Fibroblast of mammary gland (primary cell): ENCODE results near the gene ESPN.

ENCODE experiments used
- DNase-seq: peaks from one replicate; pipeline ENCODE4 v3.0.0-alpha.2; 2010; ENCODE audit warnings: low read depth
- H3K4me3 ChIP-seq: 2 replicates; pipeline ENCODE4 v1.5.1; 2011; ENCODE audit warnings: low read depth, mild to moderate bottlenecking, low read length, moderate library complexity; ENCODE audit not compliant: control insufficient read depth
- TF ChIP-seq, protein P1 (sequence below): conservative IDR thresholded peaks from 2 replicates; pipeline ENCODE4 v1.5.1; 2011; ENCODE audit warnings: low read depth, low read length, inconsistent platforms; ENCODE audit not compliant: control insufficient read depth, insufficient read depth

ESPN gene

DNA sequence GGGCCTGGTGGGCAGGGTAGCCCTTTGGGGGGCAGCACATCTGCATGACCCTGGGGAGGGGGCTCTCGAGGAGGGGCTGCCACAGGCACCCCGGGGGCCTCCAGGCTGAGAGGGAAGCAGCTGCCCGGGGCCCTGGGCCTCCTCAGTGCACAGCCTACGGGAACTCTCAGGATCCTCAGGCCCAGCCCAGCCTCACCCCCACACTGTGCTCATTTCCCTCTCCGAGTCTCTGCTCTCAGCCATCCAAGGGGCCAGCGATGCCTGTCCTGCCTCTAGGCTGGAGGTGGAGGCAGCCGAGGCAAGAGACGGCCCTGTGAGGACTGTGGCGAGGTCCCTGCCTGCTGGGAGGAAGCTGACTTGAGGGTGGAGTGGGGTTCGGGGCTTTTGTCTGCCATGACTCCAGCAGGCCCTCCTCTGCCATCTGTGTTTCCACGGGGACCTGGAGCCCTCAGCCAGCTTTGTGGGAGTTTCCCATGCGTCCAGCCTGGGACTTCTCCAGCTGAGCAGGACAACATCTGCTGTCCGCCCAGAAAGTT lies 74.1 kb downstream of the ESPN start:
- no peak overlapping the region for H3K4me3 ChIP-seq
- DNase-seq = no peak
- TF ChIP-seq, protein P1, sequence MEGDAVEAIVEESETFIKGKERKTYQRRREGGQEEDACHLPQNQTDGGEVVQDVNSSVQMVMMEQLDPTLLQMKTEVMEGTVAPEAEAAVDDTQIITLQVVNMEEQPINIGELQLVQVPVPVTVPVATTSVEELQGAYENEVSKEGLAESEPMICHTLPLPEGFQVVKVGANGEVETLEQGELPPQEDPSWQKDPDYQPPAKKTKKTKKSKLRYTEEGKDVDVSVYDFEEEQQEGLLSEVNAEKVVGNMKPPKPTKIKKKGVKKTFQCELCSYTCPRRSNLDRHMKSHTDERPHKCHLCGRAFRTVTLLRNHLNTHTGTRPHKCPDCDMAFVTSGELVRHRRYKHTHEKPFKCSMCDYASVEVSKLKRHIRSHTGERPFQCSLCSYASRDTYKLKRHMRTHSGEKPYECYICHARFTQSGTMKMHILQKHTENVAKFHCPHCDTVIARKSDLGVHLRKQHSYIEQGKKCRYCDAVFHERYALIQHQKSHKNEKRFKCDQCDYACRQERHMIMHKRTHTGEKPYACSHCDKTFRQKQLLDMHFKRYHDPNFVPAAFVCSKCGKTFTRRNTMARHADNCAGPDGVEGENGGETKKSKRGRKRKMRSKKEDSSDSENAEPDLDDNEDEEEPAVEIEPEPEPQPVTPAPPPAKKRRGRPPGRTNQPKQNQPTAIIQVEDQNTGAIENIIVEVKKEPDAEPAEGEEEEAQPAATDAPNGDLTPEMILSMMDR = no peak

DNA sequence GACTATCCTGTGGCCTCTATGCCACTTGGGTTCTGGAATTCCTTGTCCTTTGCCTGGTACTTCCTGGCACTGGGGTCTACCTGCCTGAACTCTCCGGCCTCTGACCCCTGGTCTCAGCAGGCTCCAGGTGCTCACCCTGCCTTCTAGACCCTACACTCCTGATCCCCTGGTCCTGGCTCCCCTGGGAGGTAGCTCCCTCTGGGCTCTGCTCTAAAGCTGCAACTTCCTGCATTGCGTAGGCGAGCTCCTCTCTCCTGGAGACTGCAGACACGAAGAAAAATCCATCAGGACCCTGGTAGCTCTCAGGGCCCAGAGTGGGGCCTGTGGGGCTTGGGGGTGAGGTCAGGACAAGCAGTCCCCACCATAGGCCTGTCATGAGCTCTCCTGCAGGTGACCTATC lies 74.7 kb downstream of the ESPN start:
- no peak for DNase-seq
- no peak overlapping the region for H3K4me3 ChIP-seq
- TF ChIP-seq, protein P1 = no peak

DNA sequence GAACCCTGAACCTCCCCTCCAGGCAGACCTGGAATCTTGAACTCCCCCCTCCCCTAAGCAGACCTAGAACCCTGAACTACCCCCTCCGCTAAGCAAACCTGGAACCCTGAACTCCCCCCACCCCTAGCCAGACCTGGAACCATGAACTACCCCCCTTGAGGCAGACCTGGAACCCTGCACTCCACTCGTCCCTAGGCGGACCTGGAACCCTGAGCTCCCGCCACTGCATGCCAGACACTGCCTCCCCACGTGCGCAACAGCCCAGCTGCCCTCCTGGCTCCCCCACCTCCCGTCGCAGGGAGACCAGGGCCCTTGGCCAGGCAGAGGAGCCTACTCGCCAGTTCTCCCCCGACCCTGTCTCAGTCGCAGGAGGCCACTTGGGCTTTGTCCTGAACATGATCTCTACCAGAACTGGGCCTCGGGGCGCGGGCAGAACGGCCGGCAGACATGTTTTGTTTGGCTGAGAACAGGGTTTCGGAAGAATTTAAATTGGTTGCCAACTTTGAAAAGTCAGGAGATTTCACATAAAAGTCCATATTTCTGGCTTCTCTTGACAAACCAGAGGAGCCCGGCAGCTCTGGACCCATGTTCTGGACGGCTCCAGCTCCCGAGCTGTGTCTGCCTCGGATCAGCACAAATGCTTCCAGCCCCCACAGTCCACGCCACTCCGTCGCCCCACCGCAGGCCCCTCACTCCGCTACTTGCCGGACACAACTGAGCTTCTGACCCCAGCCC lies 76.1 kb downstream of the ESPN start:
- H3K4me3 ChIP-seq = no peak overlapping the region
- no peak for DNase-seq
- TF ChIP-seq, protein P1 = no peak

DNA sequence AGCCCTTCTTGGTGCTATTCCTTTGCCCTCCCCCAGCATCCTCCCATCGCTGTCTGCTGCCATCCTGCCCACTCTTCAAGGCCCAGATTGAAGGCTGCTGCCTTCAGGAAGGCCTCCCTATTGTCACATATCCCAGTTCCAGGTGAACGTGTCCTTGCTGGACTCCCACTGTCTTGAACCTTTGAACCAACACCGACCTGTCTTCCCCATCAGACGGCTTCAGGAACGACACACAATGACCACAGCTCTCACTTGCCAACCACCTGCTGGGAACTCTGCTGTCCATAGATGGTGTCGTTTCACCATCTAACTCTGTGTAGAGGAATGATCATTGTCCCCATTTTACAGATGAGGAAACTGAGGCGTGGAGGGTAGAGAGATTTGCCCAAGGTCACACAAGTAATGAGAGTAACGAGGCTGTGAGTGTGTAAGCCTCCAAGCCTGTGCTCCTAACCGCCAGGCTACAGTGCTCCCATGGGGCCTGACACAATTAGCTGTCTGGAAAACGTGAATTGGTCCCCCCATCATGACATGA lies 76.8 kb downstream of the ESPN start:
- DNase-seq = no peak
- TF ChIP-seq, protein P1 = no peak
- H3K4me3 ChIP-seq = no peak overlapping the region

DNA sequence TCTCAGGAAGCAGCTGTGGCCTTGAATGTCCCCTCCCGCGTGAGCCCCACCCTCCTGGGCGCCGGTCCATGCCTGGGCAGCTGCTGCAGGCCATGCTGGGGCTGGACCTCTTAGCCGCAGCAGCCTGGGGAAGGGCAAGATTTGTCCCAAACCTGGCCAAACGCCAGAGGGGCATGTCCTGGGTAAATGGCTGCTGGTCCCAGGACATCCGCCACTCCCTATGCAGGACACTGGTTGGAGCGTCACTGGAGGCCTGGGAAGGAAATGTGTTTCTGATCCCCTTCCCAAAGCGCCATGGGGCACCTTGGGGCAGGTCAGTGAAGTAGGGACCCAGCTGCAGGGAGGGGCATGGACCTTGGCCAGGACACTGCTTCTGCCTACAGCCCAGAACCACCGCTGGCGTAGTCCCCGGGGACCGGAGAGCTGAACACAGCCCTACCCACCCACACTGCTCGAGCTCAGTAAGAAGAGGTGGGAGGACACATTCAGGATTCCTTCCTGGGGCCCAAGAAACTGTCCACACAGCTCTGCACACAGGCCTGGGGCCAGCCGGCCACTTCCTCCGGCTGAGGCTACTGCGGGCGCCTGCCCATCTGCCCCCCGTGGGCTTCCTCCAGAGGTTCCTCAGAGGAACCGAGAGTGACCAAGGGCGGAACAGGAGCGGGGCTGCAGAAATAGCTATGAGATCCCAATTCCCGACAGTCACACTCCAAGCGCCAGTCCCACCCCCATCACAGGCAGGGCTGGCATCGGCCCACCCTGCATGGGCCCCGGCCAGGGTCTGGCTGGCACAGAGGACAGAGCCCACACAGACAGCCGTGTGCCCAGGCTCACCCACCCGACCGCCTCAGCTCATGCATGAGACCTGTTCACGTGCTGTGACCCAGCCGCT lies 77.7 kb downstream of the ESPN start:
- TF ChIP-seq, protein P1 = no peak
- DNase-seq = peak; percentile 24
- H3K4me3 ChIP-seq = no peak overlapping the region

DNA sequence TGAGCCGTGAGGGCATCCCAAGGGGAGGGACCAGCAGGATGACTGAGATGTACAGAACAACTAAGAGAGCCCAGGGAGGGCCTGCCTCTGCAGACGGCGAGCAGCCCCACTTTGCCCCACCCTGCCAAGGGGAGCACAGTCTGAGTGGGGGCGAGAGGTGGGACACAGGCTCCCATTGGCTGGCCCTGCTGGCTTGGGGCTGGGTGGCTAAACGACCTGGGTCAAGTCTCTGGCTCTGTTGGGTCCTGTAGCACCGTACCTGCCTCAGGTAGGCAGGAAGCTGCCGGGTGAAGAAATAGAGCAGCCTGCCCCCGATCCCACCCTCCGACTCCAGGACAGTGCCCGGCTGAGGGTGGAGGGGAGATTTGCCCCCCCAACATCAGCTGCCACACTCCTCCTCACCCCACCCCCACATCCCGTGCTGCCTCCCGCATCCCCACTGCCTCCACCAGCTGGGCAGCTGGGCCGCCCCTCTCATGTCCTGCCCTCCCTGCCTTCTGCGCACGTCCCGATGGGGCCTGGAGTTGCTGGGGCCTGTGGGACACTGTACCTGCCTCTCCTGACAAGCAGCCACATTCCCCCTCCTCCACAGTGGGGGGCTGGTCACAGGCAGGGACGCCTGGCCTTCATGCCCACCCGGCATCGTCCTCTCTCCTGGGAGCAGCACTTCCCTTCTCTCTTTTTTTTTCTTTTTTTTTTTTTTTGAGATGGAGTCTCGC lies 79.5 kb downstream of the ESPN start:
- TF ChIP-seq, protein P1 = no peak
- no peak overlapping the region for H3K4me3 ChIP-seq

More for the DNA sequence above, 79.5 kb downstream of the ESPN start:
- DNase-seq = no peak
